B cell (primary cell): Measurements from ENCODE around the gene SENP5. TPM values are rescaled to one million over a fixed set of nuclear protein-coding genes. Genes with fewer than 3 reads are reported as not detected.

Experiments
- ATAC-seq: fragments of 200-7000 bp; cut with Tn5 transposase; one replicate; pipeline ENCODE4 v1.10.0; 2021; ENCODE audit warnings: low read depth, mild to moderate bottlenecking, moderate number of reproducible peaks, moderate library complexity
- CTCF ChIA-PET: fragments of 350-600 bp; sonication (Branson Sonifier 250); formaldehyde crosslinking; loops from one replicate; lab custom pipeline; 2021; ENCODE audit warnings: antibody characterized with exemption, inconsistent platforms; lab: Charles Lee
- POLR2A ChIA-PET: fragments of 350-600 bp; sonication (Branson Sonifier 250); formaldehyde crosslinking; loops from one replicate; lab custom pipeline; 2021; ENCODE audit warnings: antibody characterized with exemption; lab: Charles Lee
- DNase-seq: peaks from one replicate; pipeline ENCODE4 v3.0.0; 2013
- H2AFZ ChIP-seq: 2 replicates; pipeline ENCODE4 v1.6.1; 2012; ENCODE audit warnings: mild to moderate bottlenecking, low read depth, low read length; ENCODE audit not compliant: insufficient read depth, poor library complexity, severe bottlenecking
- H3K27ac ChIP-seq, 2 donors: 1 replicate in 1 of 2; 2 replicates in 1 of 2; pipeline ENCODE4 v1.5.1; 2012 to 2013; ENCODE audit warnings: low read length in 2 of 2, mild to moderate bottlenecking in 2 of 2, moderate library complexity in 1 of 2
- H3K27me3 ChIP-seq, 4 experiments: fragments of 200-600 bp in 1 of 4; sonication (generic) in 1 of 4; replicated peaks in 1 of 4; 1 replicate in 2 of 4; 2 replicates in 2 of 4; pipeline versions ENCODE4 v1.6.1 to v1.7.0; 2013 to 2016; ENCODE audit warnings: low read length in 3 of 4, mild to moderate bottlenecking in 2 of 4, mixed read lengths in 1 of 4, moderate library complexity in 1 of 4; ENCODE audit not compliant: insufficient read depth in 4 of 4, control insufficient read depth in 3 of 4; ENCODE audit errors: control extremely low read depth in 1 of 4
- H3K36me3 ChIP-seq, 2 experiments: replicated peaks in 1 of 2; 1 replicate in 1 of 2; 2 replicates in 1 of 2; pipeline versions ENCODE4 v1.6.1 to v1.7.1; 2013; ENCODE audit warnings: low read length in 1 of 2; ENCODE audit not compliant: insufficient read depth in 2 of 2, control insufficient read depth in 1 of 2; ENCODE audit errors: control extremely low read depth in 1 of 2, extremely low read depth in 1 of 2
- H3K4me1 ChIP-seq, 2 donors: fragments of 200-600 bp in 1 of 2; sonication (generic) in 1 of 2; 1 replicate in 1 of 2; 2 replicates in 1 of 2; pipeline versions ENCODE4 v1.5.1 to v1.6.1; 2013 to 2017; ENCODE audit warnings: low read length in 2 of 2; ENCODE audit not compliant: control insufficient read depth in 2 of 2, insufficient read depth in 2 of 2
- H3K4me2 ChIP-seq: replicated peaks from 2 replicates; pipeline ENCODE3; 2012; ENCODE audit warnings: mild to moderate bottlenecking, low read depth, low read length; ENCODE audit not compliant: poor library complexity, severe bottlenecking
- H3K4me3 ChIP-seq, 5 experiments: fragments of 200-600 bp in 1 of 5; sonication (generic) in 1 of 5; 1 replicate in 3 of 5; 2 replicates in 2 of 5; pipeline versions ENCODE4 v1.5.1 to v1.7.0; 2011 to 2016; ENCODE audit warnings: low read length in 4 of 5, mild to moderate bottlenecking in 4 of 5, low read depth in 2 of 5, control low read depth in 1 of 5, moderate library complexity in 1 of 5; ENCODE audit not compliant: insufficient read depth in 1 of 5; ENCODE audit errors: control extremely low read depth in 1 of 5, extremely low read depth in 1 of 5
- H3K79me2 ChIP-seq: fragments of 200-600 bp; sonication (generic); one replicate; pipeline ENCODE4 v1.6.0; 2016; ENCODE audit warnings: low read length; ENCODE audit not compliant: control insufficient read depth, insufficient read depth
- H3K9ac ChIP-seq: fragments of 200-600 bp; sonication (generic); 2 replicates; pipeline ENCODE4 v1.6.1; 2017; ENCODE audit warnings: mild to moderate bottlenecking, low read length, moderate library complexity
- H3K9me3 ChIP-seq, 3 donors: one replicate each; pipeline versions ENCODE4 v1.6.1 to v1.7.1; 2013; ENCODE audit warnings: low read length in 2 of 3; ENCODE audit not compliant: control insufficient read depth in 2 of 3, insufficient read depth in 1 of 3; ENCODE audit errors: control extremely low read depth in 1 of 3
- H4K20me1 ChIP-seq: 2 replicates; pipeline ENCODE4 v1.6.0; 2012; ENCODE audit warnings: mild to moderate bottlenecking, low read length; ENCODE audit not compliant: insufficient read depth, control insufficient read depth, poor library complexity, severe bottlenecking
- H3K27ac Mint-ChIP-seq: one replicate; pipeline ENCODE4 v1.8.0; 2021; ENCODE audit warnings: mixed read lengths
- H3K27me3 Mint-ChIP-seq: one replicate; pipeline ENCODE4 v1.8.0; 2021; ENCODE audit warnings: mixed read lengths
- H3K4me1 Mint-ChIP-seq: one replicate; pipeline ENCODE4 v1.8.0; 2021; ENCODE audit warnings: mixed read lengths
- H3K4me3 Mint-ChIP-seq: one replicate; pipeline ENCODE4 v1.8.0; 2021; ENCODE audit warnings: mixed read lengths
- H3K9me3 Mint-ChIP-seq: one replicate; pipeline ENCODE4 v1.8.0; 2022; ENCODE audit warnings: mixed read lengths; ENCODE audit not compliant: insufficient read depth
- EZH2 ChIP-seq: IDR thresholded peaks from 2 replicates; pipeline ENCODE4 v1.6.1; 2012; ENCODE audit warnings: borderline replicate concordance, low read depth, mild to moderate bottlenecking, moderate library complexity, low read length; ENCODE audit not compliant: insufficient read depth, poor library complexity, severe bottlenecking
- WGBS: methylation state at CpG from one replicate; pipeline ENCODE4 v1.1.5; 2013; ENCODE audit warnings: missing lambda C conversion rate; ENCODE audit not compliant: insufficient coverage; 5-methylcytosine and 5-hydroxymethylcytosine counted together
- intact Hi-C: fragments of 100-400 bp; cut with micrococcal nuclease; formaldehyde crosslinking; loops from one replicate; pipeline ENCODE4 v1.10.0; 2022
- polyA plus RNA-seq: library from polyadenylated mRNA; depleted of rRNA; stranded (reverse); fragments of >200 nt; gene quantifications from 2 replicates; pipeline ENCODE4 v1.2.3, GENCODE V29; 2012
- total RNA-seq, 2 donors: library from RNA; stranded (reverse); fragments of 120-200 nt in 1 of 2; gene quantifications; 1 replicate in 1 of 2; 2 replicates in 1 of 2; pipeline versions ENCODE4 v1.2.3 to v1.2.4, GENCODE V29; 2013 to 2022
- TF ChIP-seq, protein P1 (sequence below): fragments of 200-600 bp; IDR thresholded peaks from one replicate; pipeline ENCODE4 v1.8.0; 2022; ENCODE audit warnings: antibody characterized with exemption, mild to moderate bottlenecking

Gene SENP5
- total and polyA plus RNA-seq, 2 donors (not counting 1 experiment from before 2014, with no cell fraction given), result 9.2 to 51.5 TPM

GRCh38 chr3:196947136-196947859, 79.6 kb downstream of the SENP5 start:
- POLR2A ChIA-PET, result no interaction called here
- no peak overlapping the region for H3K27ac ChIP-seq

GRCh38 chr3:196947860-196948441, 80.2 kb downstream of the SENP5 start:
- intact Hi-C loops, result no loop called here
- DNase-seq, result no peak
- Histone ChIP-seq H3K79me2 (peaks cover 18% of the 10 kb centered on the region), H3K4me3 (no peak overlapping the region), H4K20me1 (peaks cover 10% of the 10 kb centered on the region), H3K9ac (no peak overlapping the region), H3K4me1 (peaks cover 9% of the 10 kb centered on the region in 2 donors), H3K27me3 (no peaks in the 10 kb centered on the region), H2AFZ (no peak overlapping the region), H3K4me2 (no peak overlapping the region), H3K36me3 (peaks cover 0 to 3% of the 10 kb centered on the region in 2 experiments), H3K9me3 (no peaks in the 10 kb centered on the region), H3K27ac (no peak overlapping the region)
- ChIA-PET CTCF (no interaction called here), POLR2A (no interaction called here)
- TF ChIP-seq EZH2, result no peak
- TF ChIP-seq, protein P1, sequence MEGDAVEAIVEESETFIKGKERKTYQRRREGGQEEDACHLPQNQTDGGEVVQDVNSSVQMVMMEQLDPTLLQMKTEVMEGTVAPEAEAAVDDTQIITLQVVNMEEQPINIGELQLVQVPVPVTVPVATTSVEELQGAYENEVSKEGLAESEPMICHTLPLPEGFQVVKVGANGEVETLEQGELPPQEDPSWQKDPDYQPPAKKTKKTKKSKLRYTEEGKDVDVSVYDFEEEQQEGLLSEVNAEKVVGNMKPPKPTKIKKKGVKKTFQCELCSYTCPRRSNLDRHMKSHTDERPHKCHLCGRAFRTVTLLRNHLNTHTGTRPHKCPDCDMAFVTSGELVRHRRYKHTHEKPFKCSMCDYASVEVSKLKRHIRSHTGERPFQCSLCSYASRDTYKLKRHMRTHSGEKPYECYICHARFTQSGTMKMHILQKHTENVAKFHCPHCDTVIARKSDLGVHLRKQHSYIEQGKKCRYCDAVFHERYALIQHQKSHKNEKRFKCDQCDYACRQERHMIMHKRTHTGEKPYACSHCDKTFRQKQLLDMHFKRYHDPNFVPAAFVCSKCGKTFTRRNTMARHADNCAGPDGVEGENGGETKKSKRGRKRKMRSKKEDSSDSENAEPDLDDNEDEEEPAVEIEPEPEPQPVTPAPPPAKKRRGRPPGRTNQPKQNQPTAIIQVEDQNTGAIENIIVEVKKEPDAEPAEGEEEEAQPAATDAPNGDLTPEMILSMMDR, result no peak
- no peak overlapping the region for H3K4me3 Mint-ChIP-seq
- no peaks in the 10 kb centered on the region for H3K27me3 Mint-ChIP-seq
- no peaks in the 10 kb centered on the region for H3K9me3 Mint-ChIP-seq
- 94% methylated on average over 27 of the region's 28 CpGs for WGBS
- H3K4me1 Mint-ChIP-seq, result peaks cover 17% of the 10 kb centered on the region
- no peak overlapping the region for H3K27ac Mint-ChIP-seq
- ATAC-seq, result no peak

More at GRCh38 chr3:196947136-196947859, 79.6 kb downstream of the SENP5 start:
- no peak overlapping the region for H3K27ac Mint-ChIP-seq
- H3K36me3 ChIP-seq, result peaks cover 0 to 3% of the 10 kb centered on the region in 2 experiments
- WGBS, result 90% methylated on average over 8 of the region's 10 CpGs
- H3K9me3 ChIP-seq, result no peaks in the 10 kb centered on the region
- H3K9me3 Mint-ChIP-seq, result no peaks in the 10 kb centered on the region
- peaks cover 22% of the 10 kb centered on the region for H3K79me2 ChIP-seq
- ATAC-seq (no peak), DNase-seq (no peak)
- H3K4me3 Mint-ChIP-seq, result no peak overlapping the region
- intact Hi-C loops, result no loop called here
- no peak overlapping the region for H2AFZ ChIP-seq
- peaks cover 13% of the 10 kb centered on the region for H4K20me1 ChIP-seq
- H3K4me2 ChIP-seq, result no peak overlapping the region
- no peaks in the 10 kb centered on the region for H3K27me3 Mint-ChIP-seq
- no peak overlapping the region for H3K4me3 ChIP-seq
- no peaks in the 10 kb centered on the region for H3K27me3 ChIP-seq
- CTCF ChIA-PET, result no interaction called here
- H3K4me1 Mint-ChIP-seq, result peaks cover 20% of the 10 kb centered on the region
- peaks cover 9 to 10% of the 10 kb centered on the region in 2 donors for H3K4me1 ChIP-seq
- H3K9ac ChIP-seq, result no peak overlapping the region
- no peak for TF ChIP-seq EZH2
- TF ChIP-seq, protein P1, result no peak
